EL (cell line): ENCODE results near the gene RNF114.
A peak's percentile ranks its signal among the peaks of the same experiment; 100 is the strongest.

Source experiments
- DNase-seq: peaks from one replicate; pipeline ENCODE4 v3.0.0-alpha.2; 2016

Gene RNF114

GRCh38 chr20:49904440-49905214, 31.6 kb upstream of the RNF114 start:
- DNase-seq = no peak

GRCh38 chr20:49905415-49906091, 30.6 kb upstream of the RNF114 start:
- DNase-seq = no peak

GRCh38 chr20:49906101-49906604, 30.0 kb upstream of the RNF114 start:
- DNase-seq = no peak

- DNase-seq = no peak
These were observed 29.5 kb upstream of the RNF114 start for GRCh38 chr20:49906615-49907154.

GRCh38 chr20:49907405-49908257, 28.6 kb upstream of the RNF114 start:
- no peak for DNase-seq

GRCh38 chr20:49908258-49908565, 28.0 kb upstream of the RNF114 start:
- DNase-seq = no peak

- DNase-seq = no peak
These were observed 26.5 kb upstream of the RNF114 start for GRCh38 chr20:49909499-49910339.

- no peak for DNase-seq
These were observed 25.9 kb upstream of the RNF114 start for GRCh38 chr20:49910340-49910706.

- DNase-seq = no peak
These were observed 22.7 kb upstream of the RNF114 start for GRCh38 chr20:49913399-49914047.

GRCh38 chr20:49914310-49915117, 21.7 kb upstream of the RNF114 start:
- peak; percentile 40 for DNase-seq

- DNase-seq = no peak
These were observed 21.1 kb upstream of the RNF114 start for GRCh38 chr20:49915118-49915379.

GRCh38 chr20:49915380-49916145, 20.6 kb upstream of the RNF114 start, which contains the start of gene SPATA2:
Gene SPATA2, minus strand, starts transcription at chr20:49915529. Its CDS starts 7,039 bp downstream, at chr20:49908490.
- DNase-seq = peak; percentile 96

GRCh38 chr20:49916146-49917002, 19.8 kb upstream of the RNF114 start:
- peak; percentile 28 for DNase-seq

GRCh38 chr20:49918446-49918845, 17.8 kb upstream of the RNF114 start:
- DNase-seq = no peak

GRCh38 chr20:49919009-49919408, 17.2 kb upstream of the RNF114 start:
- no peak for DNase-seq

GRCh38 chr20:49919461-49919860, 16.7 kb upstream of the RNF114 start:
- no peak for DNase-seq

- no peak for DNase-seq
These were observed 11.9 kb upstream of the RNF114 start for GRCh38 chr20:49924247-49924646.

GRCh38 chr20:49925901-49926454, 10.2 kb upstream of the RNF114 start:
- no peak for DNase-seq
